ENCODE data around the gene CAP2.
A peak's percentile ranks its signal among the peaks of the same experiment; 100 is the strongest.

The CAP2 gene

GRCh38 chr6:17505062-17505476, 111.7 kb downstream of the CAP2 start:
- Histone ChIP-seq H4K20me1 (ENCODE audit: insufficient read depth, low read length) (no peaks in the 10 kb centered on the region), H3K79me2 (ENCODE audit: insufficient read depth, low read length) (no peaks in the 10 kb centered on the region), H3K27me3 (ENCODE audit: insufficient read depth, low read length, poor library complexity) (no peaks in the 10 kb centered on the region), H3K4me3 (ENCODE audit: low read depth in 1 of 2, low read length in 2 of 2) (no peak overlapping the region), H3K4me2 (ENCODE audit: insufficient read depth, low read length) (no peak overlapping the region), H3K36me3 (ENCODE audit: insufficient read depth, low read length) (no peaks in the 10 kb centered on the region), H2AFZ (ENCODE audit: low read depth, low read length) (no peak overlapping the region), H3K4me1 (ENCODE audit: insufficient read depth, low read length) (no peaks in the 10 kb centered on the region), H3K9me3 (ENCODE audit: insufficient read depth, low read length, severe bottlenecking) (no peaks in the 10 kb centered on the region), H3K9ac (ENCODE audit: low read depth, low read length) (no peak overlapping the region), H3K27ac (ENCODE audit: low read length) (no peak overlapping the region)
- DNase-seq = no peak
- ATAC-seq (ENCODE audit: insufficient read depth, low read depth) = no peak
- TF ChIP-seq EZH2 (IDR thresholded peaks at IDR 0.05; ENCODE audit: borderline replicate concordance, low read depth, low read length, severe bottlenecking) = no peak
- peak; percentile 38 for TF ChIP-seq CTCF (IDR thresholded peaks at IDR 0.05; ENCODE audit: borderline replicate concordance, extremely low read depth, low read length, poor library complexity, severe bottlenecking)

GRCh38 chr6:17505767-17506280, 112.4 kb downstream of the CAP2 start:
- Histone ChIP-seq H3K27ac (ENCODE audit: low read length) (no peak overlapping the region), H4K20me1 (ENCODE audit: insufficient read depth, low read length) (no peaks in the 10 kb centered on the region), H3K36me3 (ENCODE audit: insufficient read depth, low read length) (no peaks in the 10 kb centered on the region), H3K4me3 (ENCODE audit: low read depth in 1 of 2, low read length in 2 of 2) (no peak overlapping the region), H2AFZ (ENCODE audit: low read depth, low read length) (no peak overlapping the region), H3K4me2 (ENCODE audit: insufficient read depth, low read length) (no peak overlapping the region), H3K4me1 (ENCODE audit: insufficient read depth, low read length) (no peaks in the 10 kb centered on the region), H3K9ac (ENCODE audit: low read depth, low read length) (no peak overlapping the region), H3K9me3 (ENCODE audit: insufficient read depth, low read length, severe bottlenecking) (no peaks in the 10 kb centered on the region), H3K27me3 (ENCODE audit: insufficient read depth, low read length, poor library complexity) (no peaks in the 10 kb centered on the region), H3K79me2 (ENCODE audit: insufficient read depth, low read length) (no peaks in the 10 kb centered on the region)
- ATAC-seq (ENCODE audit: insufficient read depth, low read depth) (no peak), DNase-seq (no peak)
- TF ChIP-seq EZH2 (IDR thresholded peaks at IDR 0.05; ENCODE audit: borderline replicate concordance, low read depth, low read length, severe bottlenecking) (no peak), CTCF (IDR thresholded peaks at IDR 0.05; ENCODE audit: borderline replicate concordance, extremely low read depth, low read length, poor library complexity, severe bottlenecking) (no peak)

GRCh38 chr6:17506531-17506930, 113.1 kb downstream of the CAP2 start:
- no peak for ATAC-seq (ENCODE audit: insufficient read depth, low read depth)
- H3K9ac ChIP-seq (ENCODE audit: low read depth, low read length) = no peak overlapping the region
- no peaks in the 10 kb centered on the region for H3K79me2 ChIP-seq (ENCODE audit: insufficient read depth, low read length)
- no peaks in the 10 kb centered on the region for H3K4me1 ChIP-seq (ENCODE audit: insufficient read depth, low read length)
- no peaks in the 10 kb centered on the region for H3K27me3 ChIP-seq (ENCODE audit: insufficient read depth, low read length, poor library complexity)
- DNase-seq = no peak
- H3K4me3 ChIP-seq (ENCODE audit: low read depth in 1 of 2, low read length in 2 of 2) = no peak overlapping the region
- no peaks in the 10 kb centered on the region for H3K36me3 ChIP-seq (ENCODE audit: insufficient read depth, low read length)
- no peaks in the 10 kb centered on the region for H4K20me1 ChIP-seq (ENCODE audit: insufficient read depth, low read length)
- no peak overlapping the region for H3K4me2 ChIP-seq (ENCODE audit: insufficient read depth, low read length)
- H3K9me3 ChIP-seq (ENCODE audit: insufficient read depth, low read length, severe bottlenecking) = no peaks in the 10 kb centered on the region
- no peak overlapping the region for H3K27ac ChIP-seq (ENCODE audit: low read length)
- no peak for TF ChIP-seq EZH2 (IDR thresholded peaks at IDR 0.05; ENCODE audit: borderline replicate concordance, low read depth, low read length, severe bottlenecking)
- no peak for TF ChIP-seq CTCF (IDR thresholded peaks at IDR 0.05; ENCODE audit: borderline replicate concordance, extremely low read depth, low read length, poor library complexity, severe bottlenecking)
- H2AFZ ChIP-seq (ENCODE audit: low read depth, low read length) = no peak overlapping the region

- no peak for DNase-seq
These were observed 113.6 kb downstream of the CAP2 start for GRCh38 chr6:17506962-17507361.

More at GRCh38 chr6:17506962-17507361, 113.6 kb downstream of the CAP2 start:
- Histone ChIP-seq H3K36me3 (ENCODE audit: insufficient read depth, low read length) (no peaks in the 10 kb centered on the region), H2AFZ (ENCODE audit: low read depth, low read length) (no peak overlapping the region), H3K4me3 (ENCODE audit: low read depth in 1 of 2, low read length in 2 of 2) (no peak overlapping the region), H3K9me3 (ENCODE audit: insufficient read depth, low read length, severe bottlenecking) (no peaks in the 10 kb centered on the region), H3K79me2 (ENCODE audit: insufficient read depth, low read length) (no peaks in the 10 kb centered on the region), H4K20me1 (ENCODE audit: insufficient read depth, low read length) (no peaks in the 10 kb centered on the region), H3K27me3 (ENCODE audit: insufficient read depth, low read length, poor library complexity) (no peaks in the 10 kb centered on the region), H3K4me1 (ENCODE audit: insufficient read depth, low read length) (no peaks in the 10 kb centered on the region), H3K27ac (ENCODE audit: low read length) (no peak overlapping the region), H3K4me2 (ENCODE audit: insufficient read depth, low read length) (no peak overlapping the region), H3K9ac (ENCODE audit: low read depth, low read length) (no peak overlapping the region)
- ATAC-seq (ENCODE audit: insufficient read depth, low read depth) = no peak
- no peak for TF ChIP-seq EZH2 (IDR thresholded peaks at IDR 0.05; ENCODE audit: borderline replicate concordance, low read depth, low read length, severe bottlenecking)
